NCI-H1436 treated with DMSO at 0.1 percent for 48 hours (cell line): ENCODE results near the gene SCIN.
"Not testable (repeated sequence)": the region's sequence is repeated elsewhere in the genome, so short reads cannot be mapped to it uniquely, and the experiment has no call there.

ENCODE experiments used
- DNase-seq: peaks from one replicate; lab custom pipeline; 2025; lab: John Stamatoyannopoulos, UW

Gene SCIN

DNA sequence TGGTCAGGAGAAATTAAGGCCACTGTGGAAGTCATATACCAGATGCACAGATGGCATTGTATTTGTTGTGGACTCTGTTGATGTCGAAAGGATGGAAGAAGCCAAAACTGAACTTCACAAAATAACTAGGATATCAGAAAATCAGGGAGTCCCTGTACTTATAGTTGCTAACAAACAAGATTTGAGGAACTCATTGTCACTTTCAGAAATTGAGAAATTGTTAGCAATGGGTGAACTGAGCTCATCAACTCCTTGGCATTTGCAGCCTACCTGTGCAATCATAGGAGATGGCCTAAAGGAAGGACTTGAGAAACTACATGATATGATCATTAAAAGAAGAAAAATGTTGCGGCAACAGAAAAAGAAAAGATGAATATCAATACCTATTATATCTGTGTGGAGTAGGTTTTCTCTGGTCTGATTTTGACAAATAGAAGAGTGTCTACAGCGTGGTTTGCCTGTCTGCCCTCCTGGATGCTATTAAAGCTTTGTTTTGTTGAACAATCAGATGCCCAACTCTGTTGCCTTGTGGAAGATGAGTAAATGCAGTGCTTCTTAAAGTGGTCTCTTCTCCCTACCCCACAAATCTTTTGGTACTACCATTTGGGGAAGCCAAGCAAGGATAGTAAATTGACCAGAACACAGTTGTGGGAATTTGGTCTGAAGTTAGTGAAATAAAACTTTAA lies 118.1 kb downstream of the SCIN start:
- not testable (repeated sequence) for DNase-seq

DNA sequence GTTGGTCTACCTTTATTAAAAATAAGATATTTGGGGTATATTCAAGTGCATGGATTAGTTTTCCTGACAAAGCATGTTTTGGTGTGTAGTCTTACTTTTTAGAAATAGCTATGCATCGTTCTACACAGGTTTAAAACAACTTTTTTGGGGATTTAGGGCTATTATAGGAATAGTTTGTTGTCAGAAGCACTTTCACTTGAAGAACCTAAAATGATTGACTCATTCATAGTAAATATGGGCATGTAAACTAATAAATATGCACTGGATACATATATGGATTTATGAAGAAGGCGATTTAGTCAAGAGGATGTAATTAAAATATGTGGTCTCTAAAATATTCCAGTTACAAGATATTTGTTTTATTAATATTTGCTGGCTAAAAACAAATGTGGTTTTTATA lies 118.9 kb downstream of the SCIN start:
- no peak for DNase-seq

DNA sequence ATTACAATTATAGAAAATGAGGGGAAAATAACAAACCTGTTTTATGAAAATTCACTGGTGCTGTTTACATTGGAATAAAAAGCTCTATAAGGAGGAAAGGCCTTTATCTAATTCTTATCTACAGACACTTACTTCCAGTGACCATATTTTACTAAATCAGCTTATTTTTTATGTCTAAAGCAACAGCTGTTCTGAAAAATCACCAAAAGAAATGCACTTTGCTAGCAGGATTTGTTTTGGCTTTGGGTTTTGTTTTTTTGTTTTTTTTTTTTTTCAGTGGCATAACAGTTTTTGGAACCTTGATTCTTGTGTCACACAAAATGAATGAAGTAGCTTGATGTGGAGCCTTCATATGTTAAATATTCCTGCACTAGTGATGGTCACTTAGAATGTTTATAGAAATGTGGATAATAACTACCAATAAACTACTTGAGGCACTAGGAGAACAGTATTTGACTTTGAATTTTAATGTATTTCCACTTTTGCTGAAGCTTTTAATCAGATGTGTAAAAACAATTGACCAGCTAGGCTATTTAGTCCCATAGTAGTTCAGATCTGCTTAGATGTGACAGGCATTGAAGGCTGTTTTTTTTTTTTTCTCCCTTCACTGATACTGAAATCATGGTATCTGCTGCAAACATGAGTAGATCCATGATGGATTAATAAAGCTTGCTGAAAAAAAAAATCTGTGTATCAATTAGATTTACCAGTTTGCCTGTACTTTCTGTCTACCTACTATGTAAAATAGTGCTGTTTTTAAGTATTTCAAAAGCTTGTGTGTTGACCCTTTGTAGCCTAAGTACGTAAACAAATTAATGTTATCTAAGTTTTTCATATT lies 119.7 kb downstream of the SCIN start:
- no peak for DNase-seq

DNA sequence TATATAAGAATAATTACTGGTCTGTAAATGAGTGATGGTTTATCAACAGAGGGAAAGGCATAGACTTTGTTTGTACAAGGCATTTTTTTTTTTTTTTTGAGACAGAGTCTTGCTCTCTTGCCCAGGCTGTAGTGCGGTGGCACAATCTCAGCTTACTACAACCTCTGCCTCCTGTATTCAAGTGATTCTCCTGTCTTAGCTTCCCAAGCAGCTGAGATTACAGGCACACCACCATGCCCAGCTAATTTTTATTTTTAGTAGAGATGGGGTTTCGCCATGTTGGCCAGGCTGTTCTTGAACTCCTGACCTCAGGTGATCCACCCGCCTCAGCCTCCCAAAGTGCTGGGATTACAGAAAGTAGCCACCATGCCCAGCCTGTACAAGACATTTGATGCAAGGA lies 120.9 kb downstream of the SCIN start:
- not testable (repeated sequence) for DNase-seq

DNA sequence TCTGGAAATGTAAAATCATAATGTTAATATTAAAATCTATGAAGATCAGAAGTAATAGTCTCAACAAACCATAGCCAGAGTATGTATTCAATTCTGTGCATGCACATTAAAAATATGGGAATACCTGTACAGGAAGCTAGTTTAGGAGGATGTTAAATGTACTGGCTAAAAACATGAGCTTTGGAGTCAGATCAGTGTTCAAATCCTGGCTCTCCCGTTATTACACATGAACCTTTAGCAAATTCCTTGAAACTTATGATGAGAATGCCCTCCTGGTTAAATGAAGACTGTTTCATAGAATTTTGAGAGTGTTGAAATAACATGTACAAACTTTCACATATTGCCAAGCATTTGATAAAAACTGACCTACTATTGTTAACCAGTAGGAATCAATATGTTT lies 121.5 kb downstream of the SCIN start:
- no peak for DNase-seq

DNA sequence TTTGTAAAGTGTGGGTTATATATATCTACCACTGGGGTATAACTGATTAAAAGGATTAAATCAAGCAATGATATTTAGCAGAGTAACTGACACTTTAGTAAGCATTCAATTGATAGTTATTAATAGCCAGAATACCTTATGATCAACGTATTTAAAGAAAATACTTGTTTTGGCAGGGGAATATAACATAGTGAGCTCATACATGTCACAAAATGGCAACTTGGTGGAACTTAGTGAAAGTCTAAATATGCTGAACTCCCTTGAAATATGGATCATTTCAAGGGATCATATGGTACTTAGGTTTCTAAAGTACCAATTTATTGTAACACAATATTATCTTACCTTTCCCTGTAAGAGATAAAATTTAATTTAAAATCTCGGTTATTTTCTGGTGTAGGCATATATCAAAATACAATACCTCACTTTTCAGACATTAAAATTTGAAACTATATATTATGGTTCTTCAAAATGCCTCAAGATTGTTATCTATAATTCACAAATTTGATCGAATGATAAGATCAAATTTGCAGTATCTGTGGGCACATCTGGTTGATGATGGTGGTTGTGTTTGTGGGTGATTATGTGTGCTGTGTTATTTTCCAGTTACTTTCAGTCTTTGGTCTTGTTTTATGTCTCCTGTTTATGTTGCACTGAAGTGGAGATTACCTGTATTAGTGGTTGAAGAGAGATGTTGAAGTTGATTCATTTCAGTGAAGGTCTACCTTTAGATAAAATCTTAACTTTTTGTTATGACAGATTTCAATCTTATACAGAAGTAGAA lies 122.1 kb downstream of the SCIN start:
- no peak for DNase-seq

DNA sequence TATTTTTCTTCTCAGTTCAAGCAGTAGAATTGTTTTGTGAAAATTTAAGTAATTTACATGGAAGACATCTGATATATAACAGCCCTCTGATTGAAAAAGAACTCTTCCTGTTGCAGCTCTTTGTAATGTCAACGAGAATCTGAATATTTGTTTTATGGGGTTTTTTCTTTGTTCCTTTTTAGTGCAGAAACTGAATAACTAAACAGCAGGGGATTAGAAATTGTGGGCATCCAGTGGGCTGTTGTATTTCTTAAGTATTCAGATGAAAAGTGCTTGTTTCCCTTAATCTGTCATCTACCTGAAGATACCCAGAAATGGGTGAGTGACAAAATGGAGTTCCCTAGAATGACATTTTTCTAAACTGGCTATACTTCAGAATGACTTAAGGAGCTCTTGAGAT lies 124.3 kb downstream of the SCIN start:
- DNase-seq = no peak

DNA sequence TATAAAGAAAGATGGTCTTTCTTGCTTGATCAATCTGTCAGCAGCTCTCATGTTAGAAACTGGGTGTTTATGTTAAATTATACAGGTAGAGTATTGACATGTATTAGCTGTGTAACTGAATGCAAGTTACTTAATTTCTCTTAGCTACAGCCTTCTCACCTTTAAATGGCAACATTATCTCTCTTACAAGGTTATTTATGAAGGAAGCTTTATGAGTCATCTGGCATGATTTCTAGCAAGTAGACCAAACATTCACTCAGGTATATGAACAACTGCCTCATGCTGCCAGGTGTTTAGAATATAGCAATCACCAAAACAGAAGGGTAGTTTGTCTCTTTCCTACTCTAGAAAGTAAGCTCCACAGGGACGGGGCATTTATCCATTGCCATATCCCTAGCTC lies 125.4 kb downstream of the SCIN start:
- DNase-seq = no peak

DNA sequence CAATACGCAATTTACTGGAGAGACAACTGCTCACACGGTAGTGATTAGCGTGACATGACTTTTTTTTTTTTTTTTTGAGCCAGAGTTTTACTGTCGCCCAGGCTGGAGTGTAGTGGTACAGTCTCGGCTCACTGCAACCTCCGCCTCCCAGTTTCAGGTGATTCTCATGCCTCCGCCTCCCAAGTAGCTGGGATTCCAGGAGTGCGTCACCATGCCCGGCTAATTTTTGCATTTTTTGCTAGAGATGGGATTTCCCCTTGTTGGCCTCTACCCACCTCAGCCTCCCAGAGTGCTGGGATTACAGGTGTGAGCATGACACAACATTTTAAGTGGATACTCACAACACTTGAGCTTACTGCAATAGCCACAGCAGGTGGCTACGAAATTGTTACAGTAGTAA lies 128.8 kb downstream of the SCIN start:
- DNase-seq = no peak

DNA sequence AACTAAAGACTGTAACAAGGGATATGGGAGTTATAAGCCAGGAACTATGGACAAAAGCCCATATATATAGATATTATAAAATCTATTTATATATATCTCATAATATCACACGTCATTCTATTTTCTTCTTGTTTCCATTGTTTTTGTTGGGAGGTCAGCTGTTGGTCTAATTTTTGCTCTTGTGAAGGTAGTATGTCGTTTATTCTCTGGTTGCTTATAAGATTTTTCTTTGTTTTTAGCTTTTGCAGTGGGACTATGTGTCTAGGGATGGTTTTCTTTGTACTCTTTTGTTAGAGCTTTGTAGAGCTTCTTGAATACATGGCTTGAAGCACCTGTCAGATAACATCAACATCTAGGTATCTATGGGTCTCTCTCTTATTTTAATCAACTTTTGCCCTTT lies 130.9 kb downstream of the SCIN start:
- DNase-seq = no peak

DNA sequence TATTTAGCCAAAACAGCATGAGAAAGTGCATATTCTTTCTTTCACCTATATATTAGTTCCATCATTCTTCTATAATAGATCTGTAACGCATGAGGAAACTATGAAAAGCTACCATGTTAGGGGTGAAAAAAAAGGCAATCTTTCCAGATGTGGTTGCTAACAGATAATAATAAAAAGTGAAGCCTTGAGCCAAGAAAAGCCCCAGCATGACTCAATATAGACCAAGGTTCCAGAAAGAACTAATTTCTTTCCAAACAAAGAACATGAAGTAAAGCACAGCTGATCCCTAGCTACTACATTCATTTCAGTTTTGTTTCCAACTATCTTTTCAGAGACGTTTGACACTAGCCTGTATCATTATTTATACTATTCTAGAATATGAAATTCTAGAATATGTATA lies 133.4 kb downstream of the SCIN start:
- DNase-seq = no peak

DNA sequence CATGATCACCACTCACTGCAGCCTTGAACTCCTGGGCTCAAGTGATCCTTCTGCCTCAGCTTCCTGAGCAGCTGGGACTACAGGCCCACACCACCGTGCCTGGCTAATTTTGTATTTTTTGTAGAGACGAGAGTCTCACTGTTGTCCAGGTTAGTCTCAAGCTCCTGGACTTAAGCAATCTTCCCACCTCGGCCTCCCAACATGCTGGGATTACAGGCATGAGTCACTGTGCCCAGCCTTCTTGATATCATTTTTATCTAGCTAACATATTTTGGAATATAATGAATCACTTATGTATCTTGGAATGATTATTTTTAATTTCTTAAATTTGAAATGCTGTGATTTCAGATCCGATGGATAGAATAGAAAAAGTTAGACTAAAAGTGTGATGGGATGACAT lies 135.4 kb downstream of the SCIN start:
- no peak for DNase-seq

DNA sequence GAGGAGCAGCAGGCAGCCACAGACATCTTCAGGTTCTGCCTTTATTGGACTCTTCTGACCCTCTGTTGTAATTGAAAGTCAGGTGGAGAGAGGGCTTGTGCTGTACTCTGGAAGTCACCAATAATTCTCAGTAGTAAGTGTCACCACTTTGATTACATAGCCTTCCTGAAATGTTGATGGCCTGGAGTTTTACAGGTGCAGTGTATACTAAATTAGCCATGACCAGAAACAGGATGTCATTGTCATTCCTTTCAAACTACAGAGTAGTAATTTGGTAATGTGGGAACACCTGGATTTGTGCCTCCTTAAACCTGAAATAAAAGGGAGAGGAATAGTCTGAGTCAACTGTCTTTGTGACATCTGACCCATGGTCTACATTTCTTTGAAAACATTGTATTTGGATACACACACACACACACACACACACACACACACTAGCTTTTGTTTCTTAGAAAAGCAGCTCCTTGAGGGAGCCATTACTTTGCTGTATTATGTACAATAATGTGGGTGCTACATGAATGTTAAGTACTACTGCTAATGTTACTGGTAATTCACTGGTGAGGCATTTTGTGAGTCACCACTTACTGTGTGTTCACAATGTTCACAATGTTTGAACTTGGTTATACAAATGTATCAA lies 136.5 kb downstream of the SCIN start:
- DNase-seq = peak; percentile 57

DNA sequence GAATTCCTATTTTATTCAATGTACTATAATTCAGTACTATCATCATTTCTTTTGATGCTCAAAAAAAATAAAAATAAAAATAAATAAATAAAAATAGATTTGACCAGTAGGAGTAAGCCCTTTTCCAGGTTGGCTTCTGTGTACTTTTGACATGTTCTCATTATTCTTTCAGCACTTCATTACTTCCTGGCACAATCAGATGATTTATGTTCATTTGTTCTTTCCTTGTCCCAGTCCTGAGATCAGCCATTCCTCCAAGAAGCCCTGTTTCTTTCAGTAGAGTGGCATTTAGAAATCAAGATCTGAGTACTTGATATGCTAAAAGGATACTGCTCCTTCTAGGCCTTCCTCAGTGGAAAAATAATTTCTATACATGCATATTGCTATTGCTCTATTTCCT lies 137.8 kb downstream of the SCIN start:
- DNase-seq = no peak
